K562 (cell line): ENCODE measurements around the gene MED19. TPM values are rescaled to one million over a fixed set of nuclear protein-coding genes. Genes with fewer than 3 reads are reported as not detected.

Experiments
- BRD9 ChIP-seq: fragments of 450-650 bp; IDR thresholded peaks from 2 replicates; pipeline ENCODE4 v1.6.1; 2018; ENCODE audit warnings: low read depth; ENCODE audit not compliant: partially characterized antibody
- ESRRB ChIP-seq: fragments of 250-450 bp; sonication (Bioruptor Pico); IDR thresholded peaks from 2 replicates; pipeline ENCODE4 v1.5.0; 2020; ENCODE audit warnings: mild to moderate bottlenecking, moderate library complexity, borderline replicate concordance
- MEIS2 ChIP-seq: fragments of 450-650 bp; IDR thresholded peaks from 2 replicates; pipeline ENCODE4 v1.6.1; 2014; ENCODE audit warnings: mild to moderate bottlenecking; ENCODE audit not compliant: partially characterized antibody
- MYC ChIP-seq, 2 experiments: fragments of 250-450 bp in 1 of 2; sonication (Bioruptor Pico) in 1 of 2; IDR thresholded peaks; 2 replicates each; pipeline versions ENCODE4 v1.5.1 to v1.6.1; 2012 to 2021; ENCODE audit warnings: low read depth in 2 of 2, borderline replicate concordance in 1 of 2, improper control_type of control experiment in 1 of 2, low read length in 1 of 2, mild to moderate bottlenecking in 1 of 2, moderate library complexity in 1 of 2
- NRF1 ChIP-seq, 2 experiments: fragments of 450-650 bp; IDR thresholded peaks in 1 of 2; conservative IDR thresholded peaks in 1 of 2; 2 replicates each; pipeline ENCODE4 v1.6.1; 2014; ENCODE audit warnings: mild to moderate bottlenecking in 2 of 2
- TEAD1 ChIP-seq, 2 experiments: fragments of 450-650 bp in 1 of 2; sonication (generic) in 1 of 2; formaldehyde crosslinking; IDR thresholded peaks; 2 replicates each; pipeline versions ENCODE4 v1.4.0 to v1.8.0; 2020 to 2022; ENCODE audit warnings: mild to moderate bottlenecking in 2 of 2, missing genetic modification reagents in 1 of 2
- TRIM24 ChIP-seq, 2 experiments: fragments of 450-650 bp; IDR thresholded peaks; 2 replicates each; pipeline ENCODE4 v1.6.1; 2016
- ZNF274 ChIP-seq: IDR thresholded peaks from 2 replicates; pipeline ENCODE4 v1.6.1; 2011; ENCODE audit warnings: low read depth, mild to moderate bottlenecking, low read length, moderate library complexity, borderline replicate concordance
- polyA plus RNA-seq, 8 experiments: library from polyadenylated mRNA; depleted of rRNA in 4 of 8; stranded (reverse) in 5 of 8; unstranded in 3 of 8; fragments of >200 nt; fragmentation: Nextera tagmentation in 2 of 8; fragmentation: Illumina TruSeq in 1 of 8; extraction: Ambion mirVana in 2 of 8; extraction: Trizol in 1 of 8; gene quantifications; 2 replicates each; pipeline versions ENCODE4 v1.2.1 to v1.2.3, GENCODE V29; 2011 to 2014; ENCODE audit warnings: inconsistent platforms in 1 of 8, missing spikeins in 1 of 8
- total RNA-seq, 7 experiments: library from RNA; depleted of rRNA in 6 of 7; stranded (reverse); fragments of >200 nt in 6 of 7; fragmentation: Illumina TruSeq in 2 of 7; extraction: Trizol in 2 of 7; gene quantifications; 2 replicates each; pipeline versions ENCODE4 v1.2.1 to v1.2.3, GENCODE V29; 2011 to 2021; ENCODE audit warnings: low replicate concordance in 1 of 7
- TF ChIP-seq, protein P1 (sequence below): fragments of 450-650 bp; IDR thresholded peaks from 2 replicates; pipeline ENCODE4 v1.6.1; 2016; ENCODE audit warnings: low read depth
- TF ChIP-seq, protein P2 (sequence below): fragments of 450-650 bp; IDR thresholded peaks from 2 replicates; pipeline ENCODE4 v1.6.1; 2017; ENCODE audit warnings: antibody characterized with exemption, mild to moderate bottlenecking
- TF ChIP-seq, protein P3 (sequence below): fragments of 450-650 bp; IDR thresholded peaks from 2 replicates; pipeline ENCODE4 v1.7.1; 2018; ENCODE audit warnings: mild to moderate bottlenecking, low read depth; ENCODE audit not compliant: partially characterized antibody

The MED19 gene
- total and polyA plus RNA-seq, 9 of the 15 experiments (the other 6 are each of a cell fraction or from before 2014, with no cell fraction given) = 7.3 to 23.5 (median 15.0) TPM

DNA sequence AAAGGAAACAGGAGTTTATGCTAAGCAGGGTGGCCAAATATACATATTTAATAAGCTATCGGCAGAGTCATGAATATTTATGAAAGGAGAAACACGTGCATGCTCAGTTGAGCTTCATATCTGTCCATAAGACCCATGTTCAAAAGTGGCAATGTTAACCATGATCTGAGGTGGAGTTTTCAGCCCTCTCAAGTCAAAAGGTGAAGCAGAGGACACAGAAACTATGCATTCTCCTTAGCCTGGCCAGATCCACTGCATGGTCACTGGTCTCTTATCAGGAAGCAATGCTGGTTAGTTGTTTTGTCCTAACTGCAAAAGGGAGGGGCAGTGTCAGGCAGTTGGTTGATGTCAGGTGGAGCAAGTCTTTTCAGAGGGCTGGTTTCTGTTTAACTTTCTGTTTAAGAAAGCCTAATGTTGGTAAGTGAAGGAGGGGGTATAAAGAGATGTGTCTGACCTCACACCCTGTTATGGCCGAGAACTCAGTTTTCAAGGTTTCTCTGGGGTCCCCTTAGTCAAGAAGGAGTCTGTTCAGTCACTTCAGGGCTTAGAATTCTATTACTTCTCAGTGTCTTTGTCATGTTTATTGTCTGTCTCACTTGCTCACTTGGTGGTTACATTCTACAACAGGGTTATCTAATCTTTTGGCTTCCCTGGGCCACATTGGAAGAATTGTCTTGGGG lies 23.7 kb upstream of the MED19 start (continued):
- TF ChIP-seq, protein P1, sequence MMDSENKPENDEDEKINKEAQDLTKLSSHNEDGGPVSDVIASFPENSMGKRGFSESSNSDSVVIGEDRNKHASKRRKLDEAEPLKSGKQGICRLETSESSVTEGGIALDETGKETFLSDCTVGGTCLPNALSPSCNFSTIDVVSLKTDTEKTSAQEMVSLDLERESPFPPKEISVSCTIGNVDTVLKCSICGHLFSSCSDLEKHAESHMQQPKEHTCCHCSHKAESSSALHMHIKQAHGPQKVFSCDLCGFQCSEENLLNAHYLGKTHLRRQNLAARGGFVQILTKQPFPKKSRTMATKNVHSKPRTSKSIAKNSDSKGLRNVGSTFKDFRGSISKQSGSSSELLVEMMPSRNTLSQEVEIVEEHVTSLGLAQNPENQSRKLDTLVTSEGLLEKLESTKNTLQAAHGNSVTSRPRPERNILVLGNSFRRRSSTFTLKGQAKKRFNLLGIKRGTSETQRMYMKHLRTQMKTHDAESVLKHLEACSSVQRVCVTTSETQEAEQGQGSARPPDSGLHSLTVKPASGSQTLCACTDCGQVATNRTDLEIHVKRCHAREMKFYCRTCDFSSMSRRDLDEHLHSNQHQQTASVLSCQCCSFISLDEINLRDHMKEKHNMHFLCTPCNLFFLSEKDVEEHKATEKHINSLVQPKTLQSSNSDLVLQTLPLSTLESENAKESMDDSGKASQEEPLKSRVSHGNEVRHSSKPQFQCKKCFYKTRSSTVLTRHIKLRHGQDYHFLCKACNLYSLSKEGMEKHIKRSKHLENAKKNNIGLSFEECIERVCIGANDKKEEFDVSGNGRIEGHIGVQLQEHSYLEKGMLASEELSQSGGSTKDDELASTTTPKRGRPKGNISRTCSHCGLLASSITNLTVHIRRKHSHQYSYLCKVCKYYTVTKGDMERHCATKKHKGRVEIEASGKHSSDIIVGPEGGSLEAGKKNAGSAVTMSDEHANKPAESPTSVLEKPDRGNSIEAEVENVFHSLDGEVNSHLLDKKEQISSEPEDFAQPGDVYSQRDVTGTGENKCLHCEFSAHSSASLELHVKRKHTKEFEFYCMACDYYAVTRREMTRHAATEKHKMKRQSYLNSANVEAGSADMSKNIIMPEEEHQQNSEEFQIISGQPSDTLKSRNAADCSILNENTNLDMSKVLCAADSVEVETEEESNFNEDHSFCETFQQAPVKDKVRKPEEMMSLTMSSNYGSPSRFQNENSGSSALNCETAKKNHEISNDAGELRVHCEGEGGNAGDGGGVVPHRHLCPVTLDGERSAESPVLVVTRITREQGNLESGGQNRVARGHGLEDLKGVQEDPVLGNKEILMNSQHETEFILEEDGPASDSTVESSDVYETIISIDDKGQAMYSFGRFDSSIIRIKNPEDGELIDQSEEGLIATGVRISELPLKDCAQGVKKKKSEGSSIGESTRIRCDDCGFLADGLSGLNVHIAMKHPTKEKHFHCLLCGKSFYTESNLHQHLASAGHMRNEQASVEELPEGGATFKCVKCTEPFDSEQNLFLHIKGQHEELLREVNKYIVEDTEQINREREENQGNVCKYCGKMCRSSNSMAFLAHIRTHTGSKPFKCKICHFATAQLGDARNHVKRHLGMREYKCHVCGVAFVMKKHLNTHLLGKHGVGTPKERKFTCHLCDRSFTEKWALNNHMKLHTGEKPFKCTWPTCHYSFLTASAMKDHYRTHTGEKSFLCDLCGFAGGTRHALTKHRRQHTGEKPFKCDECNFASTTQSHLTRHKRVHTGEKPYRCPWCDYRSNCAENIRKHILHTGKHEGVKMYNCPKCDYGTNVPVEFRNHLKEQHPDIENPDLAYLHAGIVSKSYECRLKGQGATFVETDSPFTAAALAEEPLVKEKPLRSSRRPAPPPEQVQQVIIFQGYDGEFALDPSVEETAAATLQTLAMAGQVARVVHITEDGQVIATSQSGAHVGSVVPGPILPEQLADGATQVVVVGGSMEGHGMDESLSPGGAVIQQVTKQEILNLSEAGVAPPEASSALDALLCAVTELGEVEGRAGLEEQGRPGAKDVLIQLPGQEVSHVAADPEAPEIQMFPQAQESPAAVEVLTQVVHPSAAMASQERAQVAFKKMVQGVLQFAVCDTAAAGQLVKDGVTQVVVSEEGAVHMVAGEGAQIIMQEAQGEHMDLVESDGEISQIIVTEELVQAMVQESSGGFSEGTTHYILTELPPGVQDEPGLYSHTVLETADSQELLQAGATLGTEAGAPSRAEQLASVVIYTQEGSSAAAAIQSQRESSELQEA = no peak
- TF ChIP-seq NRF1 (conservative IDR thresholded peaks at IDR 0.05 in 1 of 2, IDR thresholded peaks at IDR 0.05 in 1 of 2) (peak; percentile 62 to 66), ZNF274 (no peak), MYC (IDR thresholded peaks at IDR 0.05; ENCODE audit: low read depth, low read length) (peak; percentile 53; the same call in 1 of the 2 replicates), MYC (CRISPR knock-in tag; IDR thresholded peaks at IDR 0.05; ENCODE audit: borderline replicate concordance, low read depth) (no peak), TRIM24 (IDR thresholded peaks at IDR 0.05) (0 out of 4 replicates have a peak, but pooled peaks of 1 of the 2 experiments have one; percentile 20), MEIS2 (peak; percentile 53), TEAD1 (CRISPR knock-in tag; IDR thresholded peaks at IDR 0.05) (0 out of 4 replicates have a peak, but pooled peaks have one; percentile 20 to 31), BRD9 (peak; percentile 96), ESRRB (CRISPR knock-in tag) (no peak)
- TF ChIP-seq, protein P2, sequence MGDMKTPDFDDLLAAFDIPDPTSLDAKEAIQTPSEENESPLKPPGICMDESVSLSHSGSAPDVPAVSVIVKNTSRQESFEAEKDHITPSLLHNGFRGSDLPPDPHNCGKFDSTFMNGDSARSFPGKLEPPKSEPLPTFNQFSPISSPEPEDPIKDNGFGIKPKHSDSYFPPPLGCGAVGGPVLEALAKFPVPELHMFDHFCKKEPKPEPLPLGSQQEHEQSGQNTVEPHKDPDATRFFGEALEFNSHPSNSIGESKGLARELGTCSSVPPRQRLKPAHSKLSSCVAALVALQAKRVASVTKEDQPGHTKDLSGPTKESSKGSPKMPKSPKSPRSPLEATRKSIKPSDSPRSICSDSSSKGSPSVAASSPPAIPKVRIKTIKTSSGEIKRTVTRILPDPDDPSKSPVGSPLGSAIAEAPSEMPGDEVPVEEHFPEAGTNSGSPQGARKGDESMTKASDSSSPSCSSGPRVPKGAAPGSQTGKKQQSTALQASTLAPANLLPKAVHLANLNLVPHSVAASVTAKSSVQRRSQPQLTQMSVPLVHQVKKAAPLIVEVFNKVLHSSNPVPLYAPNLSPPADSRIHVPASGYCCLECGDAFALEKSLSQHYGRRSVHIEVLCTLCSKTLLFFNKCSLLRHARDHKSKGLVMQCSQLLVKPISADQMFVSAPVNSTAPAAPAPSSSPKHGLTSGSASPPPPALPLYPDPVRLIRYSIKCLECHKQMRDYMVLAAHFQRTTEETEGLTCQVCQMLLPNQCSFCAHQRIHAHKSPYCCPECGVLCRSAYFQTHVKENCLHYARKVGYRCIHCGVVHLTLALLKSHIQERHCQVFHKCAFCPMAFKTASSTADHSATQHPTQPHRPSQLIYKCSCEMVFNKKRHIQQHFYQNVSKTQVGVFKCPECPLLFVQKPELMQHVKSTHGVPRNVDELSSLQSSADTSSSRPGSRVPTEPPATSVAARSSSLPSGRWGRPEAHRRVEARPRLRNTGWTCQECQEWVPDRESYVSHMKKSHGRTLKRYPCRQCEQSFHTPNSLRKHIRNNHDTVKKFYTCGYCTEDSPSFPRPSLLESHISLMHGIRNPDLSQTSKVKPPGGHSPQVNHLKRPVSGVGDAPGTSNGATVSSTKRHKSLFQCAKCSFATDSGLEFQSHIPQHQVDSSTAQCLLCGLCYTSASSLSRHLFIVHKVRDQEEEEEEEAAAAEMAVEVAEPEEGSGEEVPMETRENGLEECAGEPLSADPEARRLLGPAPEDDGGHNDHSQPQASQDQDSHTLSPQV = 0 out of 2 replicates have a peak, but pooled peaks have one; percentile 26
- TF ChIP-seq, protein P3, sequence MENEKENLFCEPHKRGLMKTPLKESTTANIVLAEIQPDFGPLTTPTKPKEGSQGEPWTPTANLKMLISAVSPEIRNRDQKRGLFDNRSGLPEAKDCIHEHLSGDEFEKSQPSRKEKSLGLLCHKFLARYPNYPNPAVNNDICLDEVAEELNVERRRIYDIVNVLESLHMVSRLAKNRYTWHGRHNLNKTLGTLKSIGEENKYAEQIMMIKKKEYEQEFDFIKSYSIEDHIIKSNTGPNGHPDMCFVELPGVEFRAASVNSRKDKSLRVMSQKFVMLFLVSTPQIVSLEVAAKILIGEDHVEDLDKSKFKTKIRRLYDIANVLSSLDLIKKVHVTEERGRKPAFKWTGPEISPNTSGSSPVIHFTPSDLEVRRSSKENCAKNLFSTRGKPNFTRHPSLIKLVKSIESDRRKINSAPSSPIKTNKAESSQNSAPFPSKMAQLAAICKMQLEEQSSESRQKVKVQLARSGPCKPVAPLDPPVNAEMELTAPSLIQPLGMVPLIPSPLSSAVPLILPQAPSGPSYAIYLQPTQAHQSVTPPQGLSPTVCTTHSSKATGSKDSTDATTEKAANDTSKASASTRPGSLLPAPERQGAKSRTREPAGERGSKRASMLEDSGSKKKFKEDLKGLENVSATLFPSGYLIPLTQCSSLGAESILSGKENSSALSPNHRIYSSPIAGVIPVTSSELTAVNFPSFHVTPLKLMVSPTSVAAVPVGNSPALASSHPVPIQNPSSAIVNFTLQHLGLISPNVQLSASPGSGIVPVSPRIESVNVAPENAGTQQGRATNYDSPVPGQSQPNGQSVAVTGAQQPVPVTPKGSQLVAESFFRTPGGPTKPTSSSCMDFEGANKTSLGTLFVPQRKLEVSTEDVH = peak; percentile 23
